ENCODE measurements around the gene ZNF423.

The ZNF423 gene

GRCh38 chr16:49849037-49849753 lies 6.7 kb downstream of the ZNF423 start:
- Histone ChIP-seq H3K27me3 (ENCODE audit: insufficient read depth, low read depth, severe bottlenecking) (no peaks in the 10 kb centered on the region), H3K27ac (no peak overlapping the region), H3K4me3 (ENCODE audit: low read depth, low read length) (no peak overlapping the region), H3K36me3 (no peaks in the 10 kb centered on the region), H3K9me3 (ENCODE audit: severe bottlenecking) (no peaks in the 10 kb centered on the region)
- DNase-seq = no peak
- no peak for TF ChIP-seq CTCF (IDR thresholded peaks at IDR 0.05; ENCODE audit: low read depth, low read length)

- no peaks in the 10 kb centered on the region for H3K27me3 ChIP-seq (ENCODE audit: insufficient read depth, low read depth, severe bottlenecking)
- no peak overlapping the region for H3K4me3 ChIP-seq (ENCODE audit: low read depth, low read length)
- TF ChIP-seq CTCF (IDR thresholded peaks at IDR 0.05; ENCODE audit: low read depth, low read length) = no peak
- no peak for DNase-seq
- no peak overlapping the region for H3K27ac ChIP-seq
- H3K36me3 ChIP-seq = no peaks in the 10 kb centered on the region
- no peaks in the 10 kb centered on the region for H3K9me3 ChIP-seq (ENCODE audit: severe bottlenecking)
Observed at GRCh38 chr16:49848530-49848929, 7.4 kb downstream of the ZNF423 start.

GRCh38 chr16:49846800-49847199 lies 9.1 kb downstream of the ZNF423 start:
- no peaks in the 10 kb centered on the region for H3K9me3 ChIP-seq (ENCODE audit: severe bottlenecking)
- H3K36me3 ChIP-seq = no peaks in the 10 kb centered on the region
- no peak overlapping the region for H3K4me3 ChIP-seq (ENCODE audit: low read depth, low read length)
- no peak for DNase-seq
- TF ChIP-seq CTCF (IDR thresholded peaks at IDR 0.05; ENCODE audit: low read depth, low read length) = no peak
- no peak overlapping the region for H3K27ac ChIP-seq
- no peaks in the 10 kb centered on the region for H3K27me3 ChIP-seq (ENCODE audit: insufficient read depth, low read depth, severe bottlenecking)

- no peak for DNase-seq
- Histone ChIP-seq H3K27ac (no peak overlapping the region), H3K27me3 (ENCODE audit: insufficient read depth, low read depth, severe bottlenecking) (no peaks in the 10 kb centered on the region), H3K36me3 (no peaks in the 10 kb centered on the region), H3K9me3 (ENCODE audit: severe bottlenecking) (no peaks in the 10 kb centered on the region), H3K4me3 (ENCODE audit: low read depth, low read length) (no peak overlapping the region)
- no peak for TF ChIP-seq CTCF (IDR thresholded peaks at IDR 0.05; ENCODE audit: low read depth, low read length)
Observed at GRCh38 chr16:49844359-49844758, 11.6 kb downstream of the ZNF423 start.

- Histone ChIP-seq H3K27ac (no peak overlapping the region), H3K27me3 (ENCODE audit: insufficient read depth, low read depth, severe bottlenecking) (no peaks in the 10 kb centered on the region), H3K36me3 (no peaks in the 10 kb centered on the region), H3K9me3 (ENCODE audit: severe bottlenecking) (no peaks in the 10 kb centered on the region), H3K4me3 (ENCODE audit: low read depth, low read length) (no peak overlapping the region)
- no peak for TF ChIP-seq CTCF (IDR thresholded peaks at IDR 0.05; ENCODE audit: low read depth, low read length)
- DNase-seq = no peak
Observed at GRCh38 chr16:49843758-49844157, 12.2 kb downstream of the ZNF423 start.

GRCh38 chr16:49842972-49843371 lies 12.9 kb downstream of the ZNF423 start:
- TF ChIP-seq CTCF (IDR thresholded peaks at IDR 0.05; ENCODE audit: low read depth, low read length) = no peak
- Histone ChIP-seq H3K9me3 (ENCODE audit: severe bottlenecking) (no peaks in the 10 kb centered on the region), H3K27me3 (ENCODE audit: insufficient read depth, low read depth, severe bottlenecking) (no peaks in the 10 kb centered on the region), H3K4me3 (ENCODE audit: low read depth, low read length) (no peak overlapping the region), H3K27ac (no peak overlapping the region), H3K36me3 (no peaks in the 10 kb centered on the region)
- DNase-seq = no peak
